ENCODE measurements around the gene FXYD7.

FXYD7 gene

GRCh38 chr19:35105411-35106290 is 37.4 kb upstream of the FXYD7 start:
- H3K4me2 ChIP-seq (ENCODE audit: low read length), result no peak overlapping the region
- no peaks in the 10 kb centered on the region for H3K36me3 ChIP-seq (ENCODE audit: control insufficient read depth, insufficient read depth, low read length)
- no peak overlapping the region for H3K9ac ChIP-seq
- no peak overlapping the region for H3K27ac ChIP-seq
- no peaks in the 10 kb centered on the region for H3K4me1 ChIP-seq
- H3K4me3 ChIP-seq (ENCODE audit: low read depth, low read length), result no peak overlapping the region
- TF ChIP-seq CTCF (IDR thresholded peaks at IDR 0.05), result no peak
- no peak overlapping the region for H2AFZ ChIP-seq
- no peaks in the 10 kb centered on the region for H3K27me3 ChIP-seq (ENCODE audit: control insufficient read depth, insufficient read depth, low read length)
- H3K79me2 ChIP-seq, result no peaks in the 10 kb centered on the region
- no peaks in the 10 kb centered on the region for H3K9me3 ChIP-seq (ENCODE audit: control insufficient read depth, low read length)

GRCh38 chr19:35106291-35106583 is 36.8 kb upstream of the FXYD7 start:
- Histone ChIP-seq H3K9me3 (ENCODE audit: control insufficient read depth, low read length) (no peaks in the 10 kb centered on the region), H2AFZ (no peak overlapping the region), H3K27ac (no peak overlapping the region), H3K27me3 (ENCODE audit: control insufficient read depth, insufficient read depth, low read length) (no peaks in the 10 kb centered on the region), H3K4me2 (ENCODE audit: low read length) (no peak overlapping the region), H3K79me2 (no peaks in the 10 kb centered on the region), H3K9ac (no peak overlapping the region), H3K36me3 (ENCODE audit: control insufficient read depth, insufficient read depth, low read length) (no peaks in the 10 kb centered on the region), H3K4me1 (no peaks in the 10 kb centered on the region), H3K4me3 (ENCODE audit: low read depth, low read length) (no peak overlapping the region)
- no peak for TF ChIP-seq CTCF (IDR thresholded peaks at IDR 0.05)

GRCh38 chr19:35106898-35107541 is 36.0 kb upstream of the FXYD7 start:
- no peak overlapping the region for H3K4me2 ChIP-seq (ENCODE audit: low read length)
- H2AFZ ChIP-seq, result no peak overlapping the region
- H3K27ac ChIP-seq, result no peak overlapping the region
- H3K9me3 ChIP-seq (ENCODE audit: control insufficient read depth, low read length), result no peaks in the 10 kb centered on the region
- H3K4me1 ChIP-seq, result no peaks in the 10 kb centered on the region
- no peak overlapping the region for H3K4me3 ChIP-seq (ENCODE audit: low read depth, low read length)
- no peaks in the 10 kb centered on the region for H3K27me3 ChIP-seq (ENCODE audit: control insufficient read depth, insufficient read depth, low read length)
- TF ChIP-seq CTCF (IDR thresholded peaks at IDR 0.05), result no peak
- H3K79me2 ChIP-seq, result no peaks in the 10 kb centered on the region
- no peak overlapping the region for H3K9ac ChIP-seq
- no peaks in the 10 kb centered on the region for H3K36me3 ChIP-seq (ENCODE audit: control insufficient read depth, insufficient read depth, low read length)

- Histone ChIP-seq H3K36me3 (ENCODE audit: control insufficient read depth, insufficient read depth, low read length) (no peaks in the 10 kb centered on the region), H3K4me3 (ENCODE audit: low read depth, low read length) (no peak overlapping the region), H3K9me3 (ENCODE audit: control insufficient read depth, low read length) (no peaks in the 10 kb centered on the region), H3K4me1 (no peaks in the 10 kb centered on the region), H3K27me3 (ENCODE audit: control insufficient read depth, insufficient read depth, low read length) (no peaks in the 10 kb centered on the region), H3K4me2 (ENCODE audit: low read length) (no peak overlapping the region), H3K79me2 (no peaks in the 10 kb centered on the region), H2AFZ (no peak overlapping the region), H3K27ac (no peak overlapping the region), H3K9ac (no peak overlapping the region)
- TF ChIP-seq CTCF (IDR thresholded peaks at IDR 0.05), result no peak
Observed at GRCh38 chr19:35107545-35107944, 35.5 kb upstream of the FXYD7 start.

Measured in parathyroid adenoma (tissue), 2 donors.